ENCODE results near the gene FSTL5. TPM values are rescaled to one million over a fixed set of nuclear protein-coding genes. Genes with fewer than 3 reads are reported as not detected.

FSTL5 gene
- total and polyA plus RNA-seq, 9 of the 15 experiments (the other 6 are each of a cell fraction or from before 2014, with no cell fraction given): 0.09 to 3.1 (median 0.50) TPM; not detected in 1

GRCh38 chr4:161336621-161337020 is 827.2 kb downstream of the FSTL5 start (continued):
- TF ChIP-seq, protein P1, sequence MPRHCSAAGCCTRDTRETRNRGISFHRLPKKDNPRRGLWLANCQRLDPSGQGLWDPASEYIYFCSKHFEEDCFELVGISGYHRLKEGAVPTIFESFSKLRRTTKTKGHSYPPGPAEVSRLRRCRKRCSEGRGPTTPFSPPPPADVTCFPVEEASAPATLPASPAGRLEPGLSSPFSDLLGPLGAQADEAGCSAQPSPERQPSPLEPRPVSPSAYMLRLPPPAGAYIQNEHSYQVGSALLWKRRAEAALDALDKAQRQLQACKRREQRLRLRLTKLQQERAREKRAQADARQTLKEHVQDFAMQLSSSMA (CRISPR knock-in tag; IDR thresholded peaks at IDR 0.05): no peak
- no peak for TF ChIP-seq CAMTA2 (CRISPR knock-in tag; conservative IDR thresholded peaks at IDR 0.05)
- no peak for TF ChIP-seq BHLHE40 (IDR thresholded peaks at IDR 0.05; ENCODE audit: low read length)

GRCh38 chr4:161336016-161336530 is 827.7 kb downstream of the FSTL5 start:
- no peaks in the 10 kb centered on the region for H3K27me3 ChIP-seq (ENCODE audit: control insufficient read depth in 2 of 2, insufficient read depth in 2 of 2, low read length in 2 of 2)
- H3K36me3 ChIP-seq (ENCODE audit: control insufficient read depth, insufficient read depth, low read length): no peaks in the 10 kb centered on the region
- no peak overlapping the region for H2AFZ ChIP-seq (ENCODE audit: low read depth, low read length)
- no peak overlapping the region for H3K9ac ChIP-seq (ENCODE audit: insufficient read depth in 1 of 2, low read depth in 2 of 2, low read length in 2 of 2)
- 14% methylated on average over 1 of the region's 2 CpGs for WGBS (ENCODE audit: insufficient coverage, low coverage, missing lambda C conversion rate)
- TF ChIP-seq MTA1 (IDR thresholded peaks at IDR 0.05; ENCODE audit: borderline replicate concordance): no peak
- TF ChIP-seq ETV6 (IDR thresholded peaks at IDR 0.05; ENCODE audit: borderline replicate concordance in 1 of 2, low read depth in 2 of 2, low read length in 1 of 2): no peak
- TF ChIP-seq ETV6 (CRISPR knock-in tag; IDR thresholded peaks at IDR 0.05; ENCODE audit: borderline replicate concordance): no peak
- no peak for TF ChIP-seq ATF6 (CRISPR knock-in tag; IDR thresholded peaks at IDR 0.05)
- no peak for TF ChIP-seq BHLHE40 (IDR thresholded peaks at IDR 0.05; ENCODE audit: low read length)
- no peak for TF ChIP-seq CHD2 (IDR thresholded peaks at IDR 0.05; ENCODE audit: low read depth, low read length)
- no peak for TF ChIP-seq SMAD3 (CRISPR knock-in tag; conservative IDR thresholded peaks at IDR 0.05)
- TF ChIP-seq TCF7L2 (IDR thresholded peaks at IDR 0.05; ENCODE audit: low read depth, low read length): no peak
- TF ChIP-seq RBM34 (IDR thresholded peaks at IDR 0.05; ENCODE audit: borderline replicate concordance, insufficient read depth, low read length): no peak
- TF ChIP-seq OTX1 (CRISPR knock-in tag; IDR thresholded peaks at IDR 0.05): no peak
- TF ChIP-seq RB1 (IDR thresholded peaks at IDR 0.05; ENCODE audit: low read depth): no peak
- no peak for TF ChIP-seq NUFIP1 (IDR thresholded peaks at IDR 0.05; ENCODE audit: partially characterized antibody)
- TF ChIP-seq CBX1 (IDR thresholded peaks at IDR 0.05; ENCODE audit: low read depth): no peak
- TF ChIP-seq, protein P2, sequence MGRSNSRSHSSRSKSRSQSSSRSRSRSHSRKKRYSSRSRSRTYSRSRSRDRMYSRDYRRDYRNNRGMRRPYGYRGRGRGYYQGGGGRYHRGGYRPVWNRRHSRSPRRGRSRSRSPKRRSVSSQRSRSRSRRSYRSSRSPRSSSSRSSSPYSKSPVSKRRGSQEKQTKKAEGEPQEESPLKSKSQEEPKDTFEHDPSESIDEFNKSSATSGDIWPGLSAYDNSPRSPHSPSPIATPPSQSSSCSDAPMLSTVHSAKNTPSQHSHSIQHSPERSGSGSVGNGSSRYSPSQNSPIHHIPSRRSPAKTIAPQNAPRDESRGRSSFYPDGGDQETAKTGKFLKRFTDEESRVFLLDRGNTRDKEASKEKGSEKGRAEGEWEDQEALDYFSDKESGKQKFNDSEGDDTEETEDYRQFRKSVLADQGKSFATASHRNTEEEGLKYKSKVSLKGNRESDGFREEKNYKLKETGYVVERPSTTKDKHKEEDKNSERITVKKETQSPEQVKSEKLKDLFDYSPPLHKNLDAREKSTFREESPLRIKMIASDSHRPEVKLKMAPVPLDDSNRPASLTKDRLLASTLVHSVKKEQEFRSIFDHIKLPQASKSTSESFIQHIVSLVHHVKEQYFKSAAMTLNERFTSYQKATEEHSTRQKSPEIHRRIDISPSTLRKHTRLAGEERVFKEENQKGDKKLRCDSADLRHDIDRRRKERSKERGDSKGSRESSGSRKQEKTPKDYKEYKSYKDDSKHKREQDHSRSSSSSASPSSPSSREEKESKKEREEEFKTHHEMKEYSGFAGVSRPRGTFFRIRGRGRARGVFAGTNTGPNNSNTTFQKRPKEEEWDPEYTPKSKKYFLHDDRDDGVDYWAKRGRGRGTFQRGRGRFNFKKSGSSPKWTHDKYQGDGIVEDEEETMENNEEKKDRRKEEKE (IDR thresholded peaks at IDR 0.05; ENCODE audit: borderline replicate concordance in 1 of 2, control insufficient read depth in 1 of 2, low read depth in 2 of 2, low read length in 1 of 2): no peak
- H3K9me1 ChIP-seq (ENCODE audit: control insufficient read depth, insufficient read depth, low read length): no peaks in the 10 kb centered on the region
- no peak overlapping the region for H3K4me3 ChIP-seq
- H4K20me1 ChIP-seq (replicated peaks; ENCODE audit: control insufficient read depth, insufficient read depth, low read length): no peaks in the 10 kb centered on the region
- CTCF ChIA-PET (ENCODE audit: low intra/inter-chr PET ratio): no interaction called here
- no peak for DNase-seq (ENCODE audit: extremely low read depth in 1 of 4, low spot score in 3 of 4)
- no peak overlapping the region for H3K4me2 ChIP-seq (ENCODE audit: insufficient read depth, low read length)
- POLR2A ChIA-PET: no interaction called here
- BruUV-seq (replicated peaks): no TSS peak
- intact Hi-C loops (cut with micrococcal nuclease) (no loop called here), in situ Hi-C loops (cut with MboI) (no loop called here)
- no peaks in the 10 kb centered on the region for H3K9me3 ChIP-seq (replicated peaks; ENCODE audit: control insufficient read depth, insufficient read depth, low read depth, low read length)
- no peaks in the 10 kb centered on the region for H3K4me1 ChIP-seq (replicated peaks in 1 of 2; ENCODE audit: control insufficient read depth in 2 of 2, insufficient read depth in 2 of 2, low read length in 2 of 2)
- FAIRE-seq: no peak
- no peak overlapping the region for H3K27ac ChIP-seq (ENCODE audit: extremely low read depth, low read depth, low read length)
- no peaks in the 10 kb centered on the region for H3K79me2 ChIP-seq (ENCODE audit: control insufficient read depth, insufficient read depth, low read length)
- no peak for ATAC-seq
